Esophagus squamous epithelium (tissue), 4 donors: ENCODE measurements around the gene YIPF1.

Experiments
- POLR2A ChIP-seq, 4 donors: fragments of 450-650 bp; IDR thresholded peaks; one replicate each; pipeline ENCODE4 v1.6.1; 2017; ENCODE audit warnings: antibody characterized with exemption in 4 of 4, mild to moderate bottlenecking in 4 of 4, moderate library complexity in 3 of 4
- TF ChIP-seq, protein P1 (sequence below), 6 experiments: fragments of 450-650 bp in 4 of 6; fragments of 200-600 bp in 2 of 6; sonication (generic) in 2 of 6; IDR thresholded peaks; one replicate each; pipeline ENCODE4 v1.5.1; 2016 to 2019; ENCODE audit warnings: antibody characterized with exemption in 6 of 6, mild to moderate bottlenecking in 4 of 6, moderate library complexity in 4 of 6

DNA sequence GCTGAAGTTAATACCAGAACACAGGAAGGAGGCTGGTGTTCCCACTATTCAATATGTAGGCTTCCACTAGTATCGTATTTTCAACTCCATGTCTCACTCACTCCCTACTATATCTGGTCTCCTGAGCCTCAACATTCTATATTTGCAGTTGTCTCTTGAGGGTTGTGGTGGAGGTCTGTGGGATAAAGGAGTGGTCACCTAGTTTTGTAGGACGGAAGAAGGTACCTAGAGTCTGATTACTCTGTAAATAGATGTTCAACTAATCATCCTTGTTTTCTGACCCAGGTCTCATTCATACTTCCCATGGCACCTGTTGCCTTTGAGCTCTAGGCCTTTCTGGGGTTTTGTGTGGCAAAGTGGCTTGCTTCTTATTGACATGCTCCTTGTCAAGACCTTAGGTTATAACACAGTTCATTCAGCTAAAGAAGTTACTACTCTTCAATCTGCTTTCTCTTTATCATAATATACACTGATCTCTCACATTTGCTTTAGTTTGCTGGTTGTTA, 37.8 kb upstream of the YIPF1 start:
- no peak for TF ChIP-seq POLR2A (IDR thresholded peaks at IDR 0.05)
- TF ChIP-seq, protein P1, sequence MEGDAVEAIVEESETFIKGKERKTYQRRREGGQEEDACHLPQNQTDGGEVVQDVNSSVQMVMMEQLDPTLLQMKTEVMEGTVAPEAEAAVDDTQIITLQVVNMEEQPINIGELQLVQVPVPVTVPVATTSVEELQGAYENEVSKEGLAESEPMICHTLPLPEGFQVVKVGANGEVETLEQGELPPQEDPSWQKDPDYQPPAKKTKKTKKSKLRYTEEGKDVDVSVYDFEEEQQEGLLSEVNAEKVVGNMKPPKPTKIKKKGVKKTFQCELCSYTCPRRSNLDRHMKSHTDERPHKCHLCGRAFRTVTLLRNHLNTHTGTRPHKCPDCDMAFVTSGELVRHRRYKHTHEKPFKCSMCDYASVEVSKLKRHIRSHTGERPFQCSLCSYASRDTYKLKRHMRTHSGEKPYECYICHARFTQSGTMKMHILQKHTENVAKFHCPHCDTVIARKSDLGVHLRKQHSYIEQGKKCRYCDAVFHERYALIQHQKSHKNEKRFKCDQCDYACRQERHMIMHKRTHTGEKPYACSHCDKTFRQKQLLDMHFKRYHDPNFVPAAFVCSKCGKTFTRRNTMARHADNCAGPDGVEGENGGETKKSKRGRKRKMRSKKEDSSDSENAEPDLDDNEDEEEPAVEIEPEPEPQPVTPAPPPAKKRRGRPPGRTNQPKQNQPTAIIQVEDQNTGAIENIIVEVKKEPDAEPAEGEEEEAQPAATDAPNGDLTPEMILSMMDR (IDR thresholded peaks at IDR 0.05) = no peak
